RWPE1 (cell line): ENCODE results near the gene ANKRD13C.

Source experiments
- CTCF ChIA-PET: fragments of 350-600 bp; sonication (Branson Sonifier 250); formaldehyde crosslinking; extraction: SDS; loops from one replicate; lab custom pipeline; 2021; lab: Yijun Ruan, JAX
- POLR2A ChIA-PET: fragments of 400-600 bp; formaldehyde crosslinking; extraction: SDS; loops from one replicate; lab custom pipeline; 2020; ENCODE audit warnings: antibody characterized with exemption; ENCODE audit not compliant: low non-redundant PET; lab: Yijun Ruan, JAX
- DNase-seq: peaks from one replicate; pipeline ENCODE4 v3.0.0; 2012; ENCODE audit warnings: low spot score
- H3K27ac ChIP-seq: fragments of 450-650 bp; 2 replicates; pipeline ENCODE4 v1.5.1; 2017
- CTCF ChIP-seq: fragments of 450-650 bp; conservative IDR thresholded peaks from 2 replicates; pipeline ENCODE4 v1.5.1; 2017; ENCODE audit warnings: low read depth, mild to moderate bottlenecking

ANKRD13C gene

GRCh38 chr1:70288166-70288565 lies 66.4 kb downstream of the ANKRD13C start:
- ChIA-PET POLR2A (no interaction called here), CTCF (interaction anchor here (0.8 kb wide), 1 partner anchor 29 kb away, joined by 3 read pairs; no protein-coding TSS in a partner anchor)
- no peak for TF ChIP-seq CTCF
- DNase-seq: no peak
- no peak overlapping the region for H3K27ac ChIP-seq

GRCh38 chr1:70286453-70286852 lies 68.1 kb downstream of the ANKRD13C start:
- H3K27ac ChIP-seq: no peak overlapping the region
- POLR2A ChIA-PET: no interaction called here

GRCh38 chr1:70284366-70284765 lies 70.2 kb downstream of the ANKRD13C start:
- DNase-seq: peak; percentile 15
- TF ChIP-seq CTCF: no peak
- CTCF ChIA-PET: no interaction called here
- POLR2A ChIA-PET: no interaction called here
- no peak overlapping the region for H3K27ac ChIP-seq

More at GRCh38 chr1:70286453-70286852, 68.1 kb downstream of the ANKRD13C start:
- no peak for DNase-seq
- TF ChIP-seq CTCF: no peak
- CTCF ChIA-PET: no interaction called here

- TF ChIP-seq CTCF: no peak
- H3K27ac ChIP-seq: no peak overlapping the region
- ChIA-PET CTCF (no interaction called here), POLR2A (no interaction called here)
- no peak for DNase-seq
These were observed 75.8 kb downstream of the ANKRD13C start for GRCh38 chr1:70278710-70279109.

- ChIA-PET CTCF (interaction anchor here (0.6 kb wide), 1 partner anchor 199 kb away, joined by 3 read pairs; no protein-coding TSS in a partner anchor), POLR2A (no interaction called here)
- no peak overlapping the region for H3K27ac ChIP-seq
- no peak for DNase-seq
- TF ChIP-seq CTCF: no peak
These were observed 76.6 kb downstream of the ANKRD13C start for GRCh38 chr1:70277875-70278274.

- TF ChIP-seq CTCF: no peak
- no peak for DNase-seq
- ChIA-PET POLR2A (no interaction called here), CTCF (interaction anchor here (0.7 kb wide), 1 partner anchor 1567 kb away, joined by 3 read pairs; no protein-coding TSS in a partner anchor)
- no peak overlapping the region for H3K27ac ChIP-seq
These were observed 88.6 kb downstream of the ANKRD13C start for GRCh38 chr1:70265946-70266345.
